ELR (cell line): ENCODE data around the gene TMEM186.
"Not testable (repeated sequence)": the region's sequence is repeated elsewhere in the genome, so short reads cannot be mapped to it uniquely, and the experiment has no call there.

Source experiments
- DNase-seq: peaks from one replicate; pipeline ENCODE4 v3.0.0-alpha.2; 2015; ENCODE audit warnings: low read depth

Gene TMEM186

DNA sequence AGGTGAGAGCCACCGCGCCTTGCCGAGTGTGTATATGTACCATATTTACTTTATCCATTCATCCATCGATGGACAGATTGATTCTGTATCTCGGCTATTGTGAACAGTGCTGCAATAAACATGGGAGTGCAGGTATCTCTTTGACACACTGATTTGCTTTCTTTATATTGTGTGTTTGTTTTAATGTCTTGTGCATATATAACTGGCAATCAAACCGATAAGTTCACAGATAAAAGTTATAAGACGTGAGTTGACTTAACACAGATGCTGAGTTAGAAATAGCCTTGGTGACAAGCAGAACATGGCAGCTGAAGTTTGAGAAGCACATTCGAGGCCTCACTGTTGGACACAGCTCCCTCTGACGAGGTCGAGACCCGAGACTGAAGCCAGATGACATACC is 23.2 kb downstream of the TMEM186 start:
- no peak for DNase-seq

DNA sequence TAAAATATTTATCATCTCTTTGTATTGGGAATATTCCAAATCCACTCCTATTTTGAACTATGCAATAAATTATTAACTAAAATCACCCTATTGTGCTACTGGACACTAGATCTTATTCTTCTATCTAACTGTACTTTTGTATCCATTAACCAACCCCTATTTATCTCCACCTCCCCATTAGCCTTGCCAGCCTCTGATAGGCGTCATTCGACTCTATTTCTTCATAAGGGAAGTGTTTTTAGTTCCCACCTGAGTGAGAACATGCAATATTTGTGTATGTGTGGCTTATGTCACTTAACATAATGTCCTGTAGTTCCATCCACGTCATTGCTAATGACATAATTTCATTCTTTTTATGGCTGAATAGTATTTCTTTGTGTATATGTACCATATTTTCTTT is 23.9 kb downstream of the TMEM186 start:
- DNase-seq: no peak

DNA sequence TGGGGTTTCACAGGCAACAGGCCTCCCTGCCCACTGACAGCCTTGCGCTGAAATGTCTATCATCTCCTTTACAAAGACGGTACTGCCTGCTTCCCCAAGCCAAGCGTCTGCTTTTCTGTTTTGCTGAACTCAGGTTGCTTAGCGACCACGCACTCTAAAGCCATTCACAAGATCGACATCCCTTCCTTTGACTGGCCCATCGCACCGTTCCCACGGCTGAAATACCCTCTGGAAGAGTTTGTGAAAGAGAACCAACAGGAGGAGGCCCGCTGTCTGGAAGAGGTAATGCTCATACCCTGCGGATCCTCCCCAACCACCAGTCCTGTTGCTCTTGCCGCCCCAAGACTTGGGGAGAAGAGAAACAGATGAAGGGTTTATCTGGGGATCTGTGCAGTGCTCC is 28.7 kb downstream of the TMEM186 start:
- no peak for DNase-seq

DNA sequence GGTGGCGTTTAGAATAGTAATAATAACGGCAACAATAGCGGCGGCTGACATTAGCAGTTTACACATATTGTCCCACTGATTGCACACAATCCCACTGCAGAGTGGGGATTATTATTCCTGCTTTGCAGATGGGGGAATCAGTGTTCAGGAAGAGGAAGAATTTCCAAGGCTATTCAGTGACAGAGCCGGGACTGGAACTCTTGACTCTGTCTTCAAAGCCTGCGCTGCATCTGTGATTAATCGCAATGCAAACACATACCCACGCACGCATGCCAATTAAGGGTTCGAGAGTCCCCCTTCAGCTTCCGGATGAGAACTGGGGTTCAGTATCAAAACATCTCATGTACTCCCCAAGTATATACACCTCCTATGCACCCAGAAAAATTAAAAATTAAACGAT is 29.2 kb downstream of the TMEM186 start:
- no peak for DNase-seq

DNA sequence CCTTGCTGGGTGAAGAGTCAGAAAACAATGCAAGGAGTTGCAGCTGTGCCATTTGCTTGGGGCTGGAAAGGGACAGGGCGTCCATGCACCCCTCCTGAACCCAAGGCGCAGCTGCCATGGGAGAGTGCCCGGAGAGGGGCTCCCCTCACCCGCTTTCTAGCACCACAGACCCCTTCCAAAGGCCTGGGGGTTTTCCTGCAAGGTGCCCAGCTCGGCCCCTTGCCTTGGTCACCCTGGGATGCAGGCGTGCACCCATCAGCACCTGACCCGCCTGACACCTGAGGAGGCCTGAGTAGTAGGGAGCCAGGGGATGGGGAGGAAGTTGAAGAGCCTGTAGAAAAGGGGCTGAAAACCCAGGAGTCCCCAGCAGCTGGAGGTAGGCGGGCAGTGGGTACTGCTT is 30.3 kb downstream of the TMEM186 start:
- no peak for DNase-seq

DNA sequence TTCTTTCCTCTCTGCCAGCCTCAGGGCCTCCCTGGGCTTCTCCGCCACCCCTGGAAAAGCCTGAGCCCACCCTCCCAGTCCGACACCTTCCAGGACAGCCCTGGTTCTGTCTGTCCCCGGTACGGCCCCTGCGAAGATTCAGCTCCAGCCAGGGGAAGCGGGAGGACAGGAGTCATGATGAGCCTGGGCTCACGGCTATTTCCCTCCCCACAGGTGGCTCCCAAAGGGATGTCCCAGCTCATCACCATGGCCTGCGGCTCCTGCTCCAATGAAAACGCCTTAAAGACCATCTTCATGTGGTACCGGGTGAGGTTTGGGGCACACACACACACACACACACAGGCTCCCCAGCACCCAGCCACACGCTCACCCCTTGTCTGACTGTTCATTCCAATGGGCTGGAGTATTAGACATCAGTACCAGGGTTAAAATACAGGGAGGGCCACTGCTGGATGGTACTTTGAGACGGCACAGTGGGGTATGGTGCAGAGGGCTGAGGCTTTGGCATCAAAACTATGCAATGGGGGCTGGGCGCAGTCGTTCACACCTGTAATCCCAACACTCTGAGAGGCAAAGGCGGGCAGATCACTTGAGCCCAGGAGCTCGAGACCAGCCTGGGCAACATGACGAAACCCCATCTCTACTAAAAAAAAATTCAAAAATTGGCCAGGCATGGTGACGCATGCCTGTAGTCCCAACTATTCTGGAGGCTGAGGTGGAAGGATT is 32.8 kb downstream of the TMEM186 start:
- DNase-seq: no peak

DNA sequence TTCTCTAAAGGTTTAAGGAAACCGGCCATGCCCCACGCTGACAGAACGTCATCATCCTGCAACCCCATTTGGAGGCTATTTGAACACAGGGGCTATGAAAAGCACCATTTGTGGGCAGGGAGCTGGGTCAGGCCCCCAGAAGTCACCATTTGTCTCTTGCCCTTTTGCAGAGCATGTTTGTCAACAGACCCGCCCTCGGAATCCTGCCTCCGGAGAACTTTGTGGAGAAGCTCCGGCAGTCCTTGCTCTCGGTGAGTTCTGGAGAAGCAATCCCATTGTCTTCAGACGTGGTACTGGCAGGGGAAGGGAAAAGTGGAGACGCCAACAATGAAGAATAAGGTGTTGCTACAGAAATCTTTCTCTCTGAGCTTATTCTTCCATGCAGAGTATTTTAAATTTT is 33.5 kb downstream of the TMEM186 start:
- DNase-seq: no peak

DNA sequence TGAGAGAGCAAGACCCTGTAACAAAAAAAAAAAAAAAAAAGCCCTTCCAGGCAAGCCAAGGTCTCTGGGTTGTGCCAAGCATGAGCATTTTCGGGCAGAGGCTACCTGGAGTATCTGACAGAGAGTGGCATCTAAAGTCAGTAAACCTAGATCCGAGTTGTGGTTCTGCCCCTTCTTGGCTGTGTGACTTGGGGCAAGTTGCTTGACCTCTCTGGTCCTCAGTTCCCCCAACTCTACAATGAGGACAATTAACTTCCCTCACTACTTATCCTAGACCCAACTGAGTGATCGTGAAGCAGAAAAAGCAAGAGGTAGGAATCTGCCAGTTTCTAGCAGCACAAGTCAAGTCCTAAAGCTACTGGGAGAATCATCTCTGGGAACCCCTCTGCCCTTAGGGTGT is 34.4 kb downstream of the TMEM186 start:
- DNase-seq: no peak

DNA sequence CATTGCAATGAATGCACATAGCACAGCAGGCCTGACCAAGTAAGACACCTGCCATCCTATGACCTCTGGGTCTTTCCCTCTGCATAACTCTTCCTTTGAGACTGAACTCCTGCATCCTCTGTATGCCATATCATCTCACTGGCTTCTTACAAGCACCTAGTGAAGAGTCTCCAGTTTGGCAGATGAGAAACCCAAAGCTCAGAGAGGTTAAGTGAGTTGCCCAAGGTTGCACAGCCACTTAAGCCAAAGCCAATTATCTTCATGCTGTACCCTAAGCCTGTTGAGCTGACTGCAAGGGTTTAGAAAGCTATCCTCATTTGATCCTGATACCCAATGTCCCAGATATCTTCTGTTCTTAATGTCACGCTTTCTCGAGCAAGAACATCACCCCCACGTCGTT is 35.2 kb downstream of the TMEM186 start:
- DNase-seq: no peak

DNA sequence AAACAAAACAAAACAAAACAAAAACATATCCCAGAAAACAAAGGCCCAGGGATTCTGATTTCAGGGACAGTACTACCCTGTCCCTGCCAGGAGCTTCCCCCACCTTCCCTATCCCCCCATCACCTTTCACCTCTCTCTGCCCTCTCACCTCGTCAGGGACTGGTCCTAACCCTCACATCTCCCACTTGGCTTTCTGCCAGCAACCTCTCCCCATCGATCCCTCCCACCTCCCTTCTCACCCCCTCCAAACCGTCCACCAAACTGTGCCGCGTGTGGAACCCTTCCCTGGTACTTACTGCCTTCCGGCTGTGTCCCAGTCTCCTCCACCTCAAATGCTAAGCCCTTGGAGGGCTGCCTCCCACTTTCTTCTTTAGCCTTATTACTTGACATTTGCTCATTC is 36.4 kb downstream of the TMEM186 start:
- no peak for DNase-seq

DNA sequence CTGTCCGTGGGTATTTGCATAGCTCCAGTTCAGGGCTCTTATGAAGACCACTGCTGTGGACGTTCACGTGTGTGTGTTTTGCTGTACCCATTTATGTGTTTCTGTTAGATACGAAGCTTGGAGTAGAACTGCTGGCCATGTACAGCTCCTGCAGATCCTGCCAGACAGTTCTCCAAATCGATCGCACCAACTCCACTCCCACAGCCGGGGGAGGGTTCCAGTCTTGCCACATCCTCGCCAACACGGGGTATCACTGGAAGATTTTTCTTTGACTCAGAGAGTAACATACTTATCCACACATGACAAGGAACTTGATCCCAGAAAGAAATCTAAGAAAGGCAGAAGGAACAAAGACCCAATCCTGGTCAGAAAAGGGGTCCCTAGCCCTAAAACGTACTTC is 37.4 kb downstream of the TMEM186 start:
- DNase-seq: no peak

DNA sequence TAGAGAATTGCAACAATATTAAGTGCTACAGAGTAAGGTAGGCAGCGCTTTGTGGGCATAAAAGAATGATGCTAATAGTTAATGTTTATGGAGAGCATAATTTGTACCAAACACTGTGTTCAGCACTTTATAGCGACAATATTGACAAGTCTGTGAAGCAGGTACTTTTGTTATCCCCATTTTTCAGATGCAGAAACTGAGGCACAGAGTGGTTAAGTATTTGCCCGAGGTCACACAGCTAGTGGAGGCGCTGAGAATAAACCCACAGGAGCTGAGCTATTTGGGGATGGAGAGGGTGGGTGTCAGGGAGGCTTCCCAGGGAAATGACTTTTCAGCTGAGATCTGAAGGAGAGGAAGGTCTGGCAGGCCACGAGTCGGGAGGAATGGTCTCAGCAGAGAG is 39.4 kb downstream of the TMEM186 start:
- DNase-seq: no peak

DNA sequence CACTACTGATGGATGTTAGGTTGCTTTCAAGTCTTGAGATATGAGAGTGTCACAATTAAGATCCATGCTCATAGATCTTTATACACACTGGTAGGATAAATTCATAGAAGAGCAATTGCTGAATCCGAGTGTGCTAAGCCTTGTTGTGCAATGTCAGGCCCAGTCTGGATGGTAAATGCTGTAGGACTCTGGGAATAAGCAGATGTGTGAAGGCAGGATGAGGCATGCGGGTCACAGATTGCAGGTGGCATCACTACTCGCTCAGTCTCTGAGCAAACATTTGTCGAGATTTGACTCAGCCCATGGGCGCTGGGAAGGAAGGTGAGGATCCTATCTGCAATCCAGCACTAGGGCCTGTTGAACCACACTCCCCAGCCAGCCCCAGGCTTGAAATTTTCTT is 40.7 kb downstream of the TMEM186 start:
- no peak for DNase-seq

DNA sequence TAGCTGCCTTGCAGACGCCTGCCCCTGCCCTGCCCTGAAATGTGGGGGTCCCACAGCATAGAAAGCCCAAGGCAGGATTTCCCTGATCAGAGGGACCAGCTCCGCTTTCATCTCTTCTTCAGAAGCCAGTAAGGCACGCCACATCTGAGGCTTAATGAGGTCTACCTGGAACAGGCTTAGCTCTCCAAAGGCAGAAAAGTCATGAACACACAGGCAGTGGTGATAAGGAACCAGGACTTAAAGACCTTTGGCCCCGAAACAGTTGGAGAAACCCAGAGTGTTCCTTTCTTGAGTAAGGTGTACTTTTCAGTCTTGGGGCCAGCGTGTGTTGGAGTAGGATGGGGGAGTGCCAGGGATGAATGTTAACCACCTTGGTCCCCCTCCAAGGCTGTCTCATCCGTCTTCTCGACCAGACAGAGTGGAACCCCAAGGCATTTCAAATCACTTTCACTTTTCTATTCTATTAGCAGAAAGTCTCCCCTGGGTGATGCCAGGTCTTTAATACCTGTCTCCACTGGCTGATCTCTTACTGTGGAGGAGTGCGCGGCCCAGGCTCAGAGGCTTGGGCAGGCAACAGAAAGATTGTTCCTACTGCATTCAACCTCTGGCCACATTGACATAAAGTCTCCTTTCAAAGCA is 43.9 kb downstream of the TMEM186 start:
- DNase-seq: no peak

DNA sequence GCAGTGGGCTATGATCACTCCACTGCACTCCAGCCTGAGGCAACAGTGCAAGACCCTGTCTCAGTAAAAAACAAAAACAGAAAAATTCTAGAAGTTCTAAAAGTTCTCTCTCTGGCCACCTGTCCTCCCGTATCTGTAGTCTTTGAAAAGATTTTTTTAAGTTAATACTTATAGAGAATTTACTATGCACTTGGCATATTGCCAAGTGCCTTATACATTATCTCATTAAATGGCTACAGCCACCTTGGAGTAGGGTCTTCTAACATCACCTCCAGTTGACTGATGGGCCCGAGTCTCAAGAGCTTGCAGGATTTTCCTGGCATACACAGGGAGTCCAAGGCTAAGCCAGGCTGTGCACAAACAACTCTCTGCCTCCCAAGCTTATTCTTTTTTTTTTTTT is 44.7 kb downstream of the TMEM186 start:
- DNase-seq: no peak

DNA sequence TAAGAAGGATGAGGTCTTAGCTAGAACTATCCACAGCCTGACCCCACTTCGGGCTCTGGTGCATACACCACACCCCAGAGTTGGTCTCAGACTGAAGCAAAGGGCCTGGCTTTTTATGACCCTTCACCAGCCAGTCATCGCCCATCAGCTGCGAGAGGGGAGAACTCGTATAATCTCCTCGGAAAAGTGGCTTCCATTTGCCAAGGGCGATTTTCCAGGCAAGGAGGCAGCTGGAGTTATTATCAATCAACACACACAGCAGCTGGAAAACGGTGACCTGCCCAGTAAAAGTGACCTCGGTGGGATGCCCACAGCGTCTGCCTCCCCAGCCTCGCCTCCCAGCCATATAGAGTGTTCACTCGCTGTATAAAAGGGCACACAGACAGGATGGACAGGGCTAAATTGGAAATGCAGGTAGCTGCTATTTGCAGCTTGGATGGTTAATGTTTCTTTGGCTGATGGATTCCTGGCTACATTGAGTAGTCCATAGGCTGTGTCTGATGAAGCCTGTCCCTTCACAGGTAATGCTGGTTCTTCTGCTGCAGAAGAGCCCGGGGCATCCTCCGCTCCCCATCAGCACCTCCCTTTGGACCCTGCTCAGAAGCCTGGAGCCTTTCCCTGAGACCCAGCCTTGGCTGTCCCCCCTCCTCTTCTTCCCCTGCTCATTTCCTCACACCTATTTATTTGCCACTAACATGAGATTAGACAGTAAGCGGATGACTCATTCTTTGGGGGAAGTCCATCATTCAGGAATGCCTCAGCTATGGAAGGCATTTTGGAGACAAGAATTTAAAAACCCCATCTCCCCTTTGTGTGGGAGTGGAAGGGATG is 45.7 kb downstream of the TMEM186 start:
- DNase-seq: peak; percentile 61

DNA sequence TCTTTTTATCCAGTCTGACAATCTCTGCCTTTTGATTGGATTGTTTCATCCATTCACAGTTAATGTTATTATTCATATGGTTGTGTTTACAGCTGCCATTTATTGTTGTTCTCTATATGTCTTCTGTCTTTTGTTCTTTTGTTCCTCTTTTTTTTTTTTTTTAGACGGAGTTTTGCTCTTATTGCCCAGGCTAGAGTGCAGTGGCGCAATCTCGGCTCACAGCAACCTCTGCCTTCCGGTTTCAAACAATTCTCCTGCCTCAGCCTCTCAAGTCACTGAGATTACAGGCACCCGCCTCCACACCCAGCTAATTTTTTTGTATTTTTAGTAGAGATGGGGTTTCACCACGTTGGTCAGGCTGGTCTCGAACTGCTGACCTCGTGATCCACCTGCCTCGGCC is 48.5 kb downstream of the TMEM186 start:
- DNase-seq: not testable (repeated sequence)
